Kidney epithelial cell (primary cell): ENCODE results near the gene MDM4. TPM values are rescaled to one million over a fixed set of nuclear protein-coding genes. Genes with fewer than 3 reads are reported as not detected.

Experiments used
- DNase-seq: peaks from one replicate; pipeline ENCODE4 v3.0.0-alpha.2; 2010; ENCODE audit warnings: low read depth
- H3K27me3 ChIP-seq: 2 replicates; pipeline ENCODE4 v1.6.0; 2011; ENCODE audit warnings: low read length; ENCODE audit not compliant: control insufficient read depth, insufficient read depth
- H3K36me3 ChIP-seq: 2 replicates; pipeline ENCODE4 v1.5.1; 2011; ENCODE audit warnings: low read length; ENCODE audit not compliant: control insufficient read depth, insufficient read depth
- H3K4me3 ChIP-seq: 2 replicates; pipeline ENCODE4 v1.5.1; 2011; ENCODE audit warnings: low read depth, mild to moderate bottlenecking, control low read depth, low read length
- total RNA-seq: library from RNA; depleted of rRNA; stranded (reverse); fragments of >200 nt; gene quantifications from 2 replicates; pipeline ENCODE4 v1.2.3, GENCODE V29; 2015
- TF ChIP-seq, protein P1 (sequence below): IDR thresholded peaks from 2 replicates; pipeline ENCODE4 v1.5.1; 2011; ENCODE audit warnings: mild to moderate bottlenecking, moderate library complexity, low read length, control low read depth, inconsistent platforms; ENCODE audit not compliant: insufficient read depth, poor library complexity, severe bottlenecking

Gene MDM4
- total RNA-seq, 1 donor from 2014 or later = 21.0 TPM

DNA sequence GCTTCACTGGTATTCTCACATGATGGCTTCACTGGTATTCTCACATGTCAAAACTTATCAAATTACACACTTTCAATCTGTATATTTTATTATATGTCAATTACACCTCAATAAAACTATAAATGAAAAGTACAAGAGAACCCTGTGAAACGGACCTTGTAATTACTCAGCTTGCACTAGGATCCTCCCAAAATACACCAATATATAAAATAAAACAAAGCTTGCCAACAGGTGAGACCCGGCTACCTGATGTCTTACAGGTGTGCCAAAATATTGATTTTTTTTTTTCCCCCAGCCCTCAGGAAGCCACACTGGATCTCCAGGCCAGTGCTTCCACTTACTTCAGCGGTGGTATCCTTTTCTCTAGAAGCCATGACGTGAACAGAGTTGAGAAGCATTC, 44.5 kb upstream of the MDM4 start:
- H3K4me3 ChIP-seq = no peak overlapping the region
- no peaks in the 10 kb centered on the region for H3K36me3 ChIP-seq
- TF ChIP-seq, protein P1, sequence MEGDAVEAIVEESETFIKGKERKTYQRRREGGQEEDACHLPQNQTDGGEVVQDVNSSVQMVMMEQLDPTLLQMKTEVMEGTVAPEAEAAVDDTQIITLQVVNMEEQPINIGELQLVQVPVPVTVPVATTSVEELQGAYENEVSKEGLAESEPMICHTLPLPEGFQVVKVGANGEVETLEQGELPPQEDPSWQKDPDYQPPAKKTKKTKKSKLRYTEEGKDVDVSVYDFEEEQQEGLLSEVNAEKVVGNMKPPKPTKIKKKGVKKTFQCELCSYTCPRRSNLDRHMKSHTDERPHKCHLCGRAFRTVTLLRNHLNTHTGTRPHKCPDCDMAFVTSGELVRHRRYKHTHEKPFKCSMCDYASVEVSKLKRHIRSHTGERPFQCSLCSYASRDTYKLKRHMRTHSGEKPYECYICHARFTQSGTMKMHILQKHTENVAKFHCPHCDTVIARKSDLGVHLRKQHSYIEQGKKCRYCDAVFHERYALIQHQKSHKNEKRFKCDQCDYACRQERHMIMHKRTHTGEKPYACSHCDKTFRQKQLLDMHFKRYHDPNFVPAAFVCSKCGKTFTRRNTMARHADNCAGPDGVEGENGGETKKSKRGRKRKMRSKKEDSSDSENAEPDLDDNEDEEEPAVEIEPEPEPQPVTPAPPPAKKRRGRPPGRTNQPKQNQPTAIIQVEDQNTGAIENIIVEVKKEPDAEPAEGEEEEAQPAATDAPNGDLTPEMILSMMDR = no peak
- DNase-seq = no peak
- no peaks in the 10 kb centered on the region for H3K27me3 ChIP-seq

DNA sequence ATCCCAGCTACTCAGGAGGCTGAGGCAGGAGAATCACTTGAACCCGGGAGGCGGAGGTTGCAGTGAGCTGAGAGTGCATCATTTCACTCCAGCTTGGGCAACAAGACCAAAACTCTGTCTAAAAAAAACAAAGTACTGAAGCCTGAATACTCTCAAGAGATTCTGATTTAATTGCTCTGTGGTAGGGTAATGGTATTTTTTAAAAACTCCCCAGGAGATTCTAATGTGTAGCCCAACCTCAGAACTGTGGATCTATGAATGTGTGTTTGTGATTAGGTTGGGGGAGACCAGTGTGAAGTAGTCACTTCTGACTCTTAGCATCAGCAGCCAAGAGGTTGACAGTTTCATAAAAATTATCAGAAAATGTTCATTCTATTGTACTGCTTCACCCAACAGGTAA, 43.5 kb upstream of the MDM4 start:
- DNase-seq = no peak
- Histone ChIP-seq H3K27me3 (no peaks in the 10 kb centered on the region), H3K4me3 (no peak overlapping the region), H3K36me3 (no peaks in the 10 kb centered on the region)
- TF ChIP-seq, protein P1 = no peak

DNA sequence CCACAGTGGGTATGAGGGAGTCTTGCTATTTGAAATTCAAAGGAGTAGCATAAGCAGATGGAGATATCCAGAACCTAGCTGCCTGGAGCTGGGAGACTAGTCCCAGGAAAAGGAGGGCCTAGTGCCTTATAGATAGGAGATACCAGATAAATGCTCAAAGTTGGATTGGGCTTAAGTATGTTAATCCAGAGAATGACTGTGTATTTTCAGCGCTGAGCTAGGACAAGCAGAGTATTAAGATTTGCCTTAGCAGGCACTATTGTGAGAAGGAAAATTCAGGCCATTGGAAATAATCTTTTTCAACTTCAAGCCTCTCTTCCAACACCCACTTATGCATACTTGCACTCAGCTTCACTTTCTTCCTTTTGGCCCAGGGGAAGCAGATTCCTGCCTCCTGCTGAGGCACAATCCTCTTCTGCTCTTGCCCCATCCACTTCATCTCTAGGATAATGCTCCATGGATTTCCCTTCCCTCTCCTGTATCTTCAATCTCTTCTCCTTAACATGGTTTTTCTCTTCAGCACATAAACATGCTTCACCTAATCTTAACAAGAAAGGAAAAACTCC, 42.7 kb upstream of the MDM4 start:
- Histone ChIP-seq H3K4me3 (no peak overlapping the region), H3K27me3 (no peaks in the 10 kb centered on the region), H3K36me3 (no peaks in the 10 kb centered on the region)
- no peak for DNase-seq
- TF ChIP-seq, protein P1 = no peak

DNA sequence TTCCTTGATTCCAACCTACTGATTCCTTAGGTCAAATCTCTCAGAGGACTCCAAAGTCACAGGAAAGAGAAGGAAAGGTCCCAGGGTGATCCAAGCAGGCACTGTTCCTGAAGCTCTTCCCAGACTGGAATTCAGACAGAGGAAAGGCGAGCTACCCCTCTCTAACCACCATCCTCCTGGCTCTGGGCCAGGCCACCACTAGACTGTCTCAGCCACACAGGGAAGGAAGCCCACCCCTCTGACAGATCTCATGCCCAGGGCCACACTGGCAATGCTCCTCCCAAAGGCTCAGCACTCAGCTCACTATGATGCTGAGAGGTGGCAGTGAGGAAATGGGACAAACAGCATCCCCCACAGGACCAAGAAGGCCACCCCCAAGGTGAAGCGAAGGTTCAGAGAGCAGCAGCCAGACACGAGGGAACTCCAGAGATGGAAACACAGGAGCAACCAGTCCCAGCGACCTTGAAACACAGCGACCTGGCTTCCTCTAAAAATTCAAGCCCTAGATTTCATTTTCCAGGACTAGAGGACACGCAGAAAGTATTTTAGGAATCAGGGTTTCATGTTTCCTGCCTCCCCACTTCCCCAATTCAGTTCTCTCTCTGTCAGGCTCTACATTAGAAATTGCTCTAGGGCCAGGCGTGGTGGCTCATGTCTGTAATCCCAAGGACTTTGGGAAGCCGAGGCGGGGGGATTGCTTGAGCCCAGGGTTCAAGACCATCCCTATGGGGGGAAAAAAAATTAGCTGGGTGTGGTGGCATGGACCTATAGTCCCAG, 40.4 kb upstream of the MDM4 start:
- H3K36me3 ChIP-seq = no peaks in the 10 kb centered on the region
- TF ChIP-seq, protein P1 = no peak
- no peaks in the 10 kb centered on the region for H3K27me3 ChIP-seq
- no peak for DNase-seq
- H3K4me3 ChIP-seq = no peak overlapping the region

DNA sequence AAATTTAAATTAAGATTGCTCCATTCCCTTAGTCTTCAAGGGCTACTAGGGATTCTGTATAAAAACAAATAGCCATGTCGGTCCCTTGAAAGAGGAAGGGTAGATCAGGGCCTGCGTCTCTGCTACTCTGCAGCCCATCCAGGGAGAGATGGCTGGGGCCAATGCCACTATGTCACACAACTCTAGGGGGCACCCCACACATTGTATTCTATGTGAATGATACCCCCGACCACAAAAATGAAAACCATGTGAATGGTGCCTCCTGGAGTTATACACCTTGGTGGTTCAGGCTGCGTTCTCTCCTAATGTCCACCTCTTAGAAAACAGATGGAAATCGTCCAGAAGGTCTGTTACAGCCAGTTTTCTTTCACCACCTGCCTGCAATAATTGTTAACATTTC, 39.6 kb upstream of the MDM4 start:
- Histone ChIP-seq H3K27me3 (no peaks in the 10 kb centered on the region), H3K36me3 (no peaks in the 10 kb centered on the region), H3K4me3 (no peak overlapping the region)
- TF ChIP-seq, protein P1 = no peak
- no peak for DNase-seq
